ENCODE data around the gene FAM118B.

FAM118B gene

DNA sequence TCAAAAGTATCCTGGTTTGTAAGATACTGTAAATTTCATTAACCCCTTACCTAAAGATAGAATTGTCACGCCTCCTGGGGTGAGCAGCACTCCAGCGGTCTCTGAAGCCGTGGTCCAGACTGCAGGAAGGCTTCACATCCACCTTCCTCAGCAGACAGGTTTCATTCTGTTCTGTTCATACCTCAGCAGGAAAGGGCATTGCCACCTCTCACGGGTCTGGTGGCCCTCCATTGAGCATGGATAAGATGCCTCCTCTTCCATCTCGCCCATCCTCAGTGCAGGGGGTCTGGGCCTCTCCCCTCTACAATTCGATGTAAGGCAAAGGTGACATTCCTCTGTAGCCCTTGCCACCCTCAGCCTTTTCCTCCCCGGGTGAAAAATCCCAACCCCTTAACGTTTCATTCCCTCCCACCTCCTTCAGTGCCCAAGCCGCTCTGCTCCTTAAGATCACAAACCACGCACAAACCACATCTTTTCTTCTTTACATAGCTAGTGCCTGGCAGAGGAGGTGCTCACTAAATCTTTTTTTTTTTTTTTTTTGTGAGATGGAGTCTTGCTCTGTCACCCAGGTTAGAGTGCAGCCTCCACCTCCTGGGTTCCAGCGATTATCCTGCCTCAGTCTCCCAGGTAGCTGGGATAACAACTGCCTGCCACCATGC is 28.7 kb upstream of the FAM118B start:
- no peak overlapping the region for H3K27ac ChIP-seq
- no peaks in the 10 kb centered on the region for H3K36me3 ChIP-seq
- H3K4me3 ChIP-seq (ENCODE audit: low read depth in 1 of 2, low read length in 1 of 2): no peak overlapping the region
- H3K27me3 ChIP-seq: no peaks in the 10 kb centered on the region
- H3K4me1 ChIP-seq (ENCODE audit: control insufficient read depth in 1 of 2, insufficient read depth in 1 of 2, low read depth in 1 of 2, low read length in 1 of 2): no peaks in the 10 kb centered on the region
- no peaks in the 10 kb centered on the region for H3K9me3 ChIP-seq
- TF ChIP-seq CTCF (IDR thresholded peaks at IDR 0.05): no peak

DNA sequence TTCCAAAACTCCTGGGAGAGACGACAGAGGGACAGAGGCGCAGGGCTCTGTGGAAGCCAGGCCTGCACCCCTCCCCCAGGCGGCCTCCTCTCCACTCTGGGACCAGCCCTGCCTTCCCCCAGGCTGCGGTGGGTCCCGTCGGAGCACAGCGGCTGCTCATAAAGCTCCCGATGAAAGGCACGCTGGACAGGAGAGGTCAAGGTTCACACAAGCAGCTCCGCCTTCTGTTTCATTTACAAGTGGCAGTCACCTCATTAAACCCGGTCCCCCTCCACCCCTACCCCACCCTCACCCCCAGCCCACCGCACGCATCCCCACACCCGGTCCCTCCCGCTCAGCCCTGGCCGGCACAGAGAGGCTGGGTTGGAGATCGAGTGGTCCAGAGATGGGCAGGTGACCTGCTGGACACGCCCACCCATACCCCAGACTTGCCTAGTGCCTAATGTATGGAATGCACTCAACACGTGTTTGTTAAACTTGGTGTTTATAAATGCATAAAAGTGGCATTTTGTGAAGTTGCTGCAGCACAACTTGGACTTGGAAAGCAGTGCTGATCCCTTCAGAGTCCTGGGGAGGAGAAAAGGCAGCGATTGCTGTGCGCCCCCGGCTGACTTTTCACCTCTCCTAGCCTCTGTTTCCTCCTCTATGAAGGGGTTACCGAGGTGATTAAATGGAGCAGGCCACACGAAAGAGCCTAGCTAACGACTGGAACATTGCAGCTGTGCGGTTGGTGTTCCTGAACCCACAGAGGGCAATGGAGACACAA is 26.1 kb upstream of the FAM118B start:
- TF ChIP-seq CTCF (IDR thresholded peaks at IDR 0.05): no peak
- H3K4me3 ChIP-seq (ENCODE audit: low read depth in 1 of 2, low read length in 1 of 2): no peak overlapping the region
- no peaks in the 10 kb centered on the region for H3K4me1 ChIP-seq (ENCODE audit: control insufficient read depth in 1 of 2, insufficient read depth in 1 of 2, low read depth in 1 of 2, low read length in 1 of 2)
- H3K9me3 ChIP-seq: no peaks in the 10 kb centered on the region
- H3K27ac ChIP-seq: no peak overlapping the region
- peaks cover 3% of the 10 kb centered on the region for H3K36me3 ChIP-seq
- H3K27me3 ChIP-seq: no peaks in the 10 kb centered on the region

DNA sequence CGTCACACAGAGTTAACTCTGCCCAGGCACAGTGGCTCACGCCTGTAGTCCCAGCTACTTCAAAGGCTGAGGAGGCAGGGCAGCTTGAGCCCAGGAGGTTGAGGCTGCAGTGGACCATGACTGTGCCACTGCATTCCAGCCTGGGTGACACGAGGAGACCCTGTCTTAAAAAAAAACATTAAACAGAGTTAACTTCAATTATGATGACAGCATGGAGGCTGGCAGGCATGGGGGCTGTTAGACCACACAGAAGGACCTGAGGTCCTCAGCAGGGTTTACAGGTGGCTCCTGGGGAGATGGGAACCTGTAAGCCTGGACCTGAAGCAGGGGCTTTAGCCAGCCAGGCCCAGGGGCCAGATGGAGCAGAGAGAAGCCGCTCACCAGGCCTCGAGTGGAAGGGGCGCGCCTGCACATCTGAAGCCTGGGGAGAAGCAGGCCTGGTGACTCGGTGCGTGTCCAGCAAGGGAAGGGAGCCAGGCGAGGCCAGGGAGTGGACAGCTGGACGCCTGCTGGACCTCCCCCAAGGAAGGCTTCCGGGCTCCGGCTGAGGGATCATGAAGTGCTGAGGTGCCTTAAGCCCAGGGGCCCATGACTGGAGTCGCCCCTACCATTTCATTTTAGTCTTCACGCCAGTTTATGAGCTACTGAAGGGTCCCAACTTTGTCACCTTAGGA is 25.4 kb upstream of the FAM118B start:
- no peaks in the 10 kb centered on the region for H3K9me3 ChIP-seq
- peaks cover 7% of the 10 kb centered on the region for H3K36me3 ChIP-seq
- H3K4me3 ChIP-seq (ENCODE audit: low read depth in 1 of 2, low read length in 1 of 2): no peak overlapping the region
- H3K4me1 ChIP-seq (ENCODE audit: control insufficient read depth in 1 of 2, insufficient read depth in 1 of 2, low read depth in 1 of 2, low read length in 1 of 2): no peaks in the 10 kb centered on the region
- no peaks in the 10 kb centered on the region for H3K27me3 ChIP-seq
- no peak overlapping the region for H3K27ac ChIP-seq
- TF ChIP-seq CTCF (IDR thresholded peaks at IDR 0.05): no peak

GRCh38 chr11:126186708-126187529 is 24.7 kb upstream of the FAM118B start:
- Histone ChIP-seq H3K4me3 (ENCODE audit: low read depth in 1 of 2, low read length in 1 of 2) (no peak overlapping the region), H3K27ac (no peak overlapping the region), H3K4me1 (ENCODE audit: control insufficient read depth in 1 of 2, insufficient read depth in 1 of 2, low read depth in 1 of 2, low read length in 1 of 2) (no peaks in the 10 kb centered on the region), H3K9me3 (no peaks in the 10 kb centered on the region), H3K27me3 (no peaks in the 10 kb centered on the region), H3K36me3 (peaks cover 13% of the 10 kb centered on the region)
- no peak for TF ChIP-seq CTCF (IDR thresholded peaks at IDR 0.05)

DNA sequence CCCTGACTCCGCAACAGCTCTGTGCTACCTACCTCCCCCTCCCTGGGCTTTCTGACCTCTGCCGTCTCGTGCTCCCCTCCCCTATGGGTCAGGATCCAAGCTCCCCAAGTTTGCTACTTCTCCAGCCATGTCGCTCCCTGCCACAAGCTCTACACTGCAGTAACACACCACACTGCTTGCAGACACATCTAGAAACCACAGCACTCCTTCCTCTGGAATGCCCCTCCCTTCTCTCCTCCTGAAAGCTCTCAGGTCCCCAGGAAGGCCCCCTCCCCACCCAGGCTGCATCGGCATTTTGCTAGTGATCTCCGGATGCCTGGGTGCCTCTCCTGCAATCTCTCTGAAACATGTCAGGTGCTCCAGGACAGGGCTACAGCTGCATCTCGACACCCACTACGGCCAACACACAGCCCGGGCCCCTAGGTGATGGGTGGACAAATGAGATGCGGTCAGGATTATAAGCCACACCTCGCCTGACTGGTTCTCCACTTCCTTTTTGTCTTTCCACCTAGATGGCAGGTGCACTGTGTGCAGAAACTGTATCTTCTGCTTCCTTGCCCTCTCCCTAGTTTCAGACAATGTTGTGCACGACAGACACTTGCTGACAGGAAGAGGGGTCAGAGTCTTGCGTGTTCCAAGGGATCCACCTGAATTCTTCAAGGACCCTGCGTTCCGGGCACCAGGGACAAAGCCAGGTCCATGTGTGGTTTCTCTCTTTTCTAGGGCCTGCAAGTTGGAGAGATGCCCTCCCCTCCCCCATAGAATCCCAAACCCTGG is 23.1 kb upstream of the FAM118B start:
- no peak for TF ChIP-seq CTCF (IDR thresholded peaks at IDR 0.05)
- no peaks in the 10 kb centered on the region for H3K27me3 ChIP-seq
- no peak overlapping the region for H3K4me3 ChIP-seq (ENCODE audit: low read depth in 1 of 2, low read length in 1 of 2)
- no peak overlapping the region for H3K27ac ChIP-seq
- peaks cover 22% of the 10 kb centered on the region for H3K36me3 ChIP-seq
- H3K4me1 ChIP-seq (ENCODE audit: control insufficient read depth in 1 of 2, insufficient read depth in 1 of 2, low read depth in 1 of 2, low read length in 1 of 2): no peaks in the 10 kb centered on the region
- H3K9me3 ChIP-seq: no peaks in the 10 kb centered on the region
